Stomach (tissue), 4 donors: Measurements from ENCODE around the gene HP1BP3.

Source experiments
- CTCF ChIP-seq, 7 experiments: fragments of 450-650 bp in 4 of 7; fragments of 200-600 bp in 3 of 7; sonication (generic) in 3 of 7; IDR thresholded peaks; one replicate each; pipeline ENCODE4 v1.5.1; 2016 to 2019; ENCODE audit warnings: antibody characterized with exemption in 7 of 7, control low read depth in 2 of 7, mild to moderate bottlenecking in 1 of 7
- EP300 ChIP-seq: sonication (generic); formaldehyde crosslinking; IDR thresholded peaks from one replicate; pipeline ENCODE4 v1.6.1; 2017; ENCODE audit warnings: antibody characterized with exemption
- POLR2A ChIP-seq, 4 donors: fragments of 450-650 bp; IDR thresholded peaks; one replicate each; pipeline ENCODE4 v1.6.1; 2016; ENCODE audit warnings: antibody characterized with exemption in 4 of 4, control low read depth in 2 of 4, mild to moderate bottlenecking in 1 of 4, moderate library complexity in 1 of 4
- POLR2AphosphoS5 ChIP-seq, 3 donors: sonication (generic); formaldehyde crosslinking; IDR thresholded peaks; one replicate each; pipeline ENCODE4 v1.6.1; 2016; ENCODE audit warnings: antibody characterized with exemption in 3 of 3

GRCh38 chr1:20751462-20751990 lies 35.6 kb downstream of the HP1BP3 start:
- no peak for TF ChIP-seq POLR2A (IDR thresholded peaks at IDR 0.05)
- TF ChIP-seq CTCF (IDR thresholded peaks at IDR 0.05) = no peak
- TF ChIP-seq POLR2AphosphoS5 (IDR thresholded peaks at IDR 0.05) = no peak
- no peak for TF ChIP-seq EP300
